Measurements from ENCODE around the gene COA1.
A peak's percentile ranks its signal among the peaks of the same experiment; 100 is the strongest.
"Not testable (repeated sequence)": the region's sequence is repeated elsewhere in the genome, so short reads cannot be mapped to it uniquely, and the experiment has no call there.

The COA1 gene

GRCh38 chr7:43689115-43689514 is 40.2 kb downstream of the COA1 start:
- DNase-seq (ENCODE audit: low read depth), result no peak

GRCh38 chr7:43687866-43688265 is 41.5 kb downstream of the COA1 start:
- DNase-seq (ENCODE audit: low read depth), result not testable (repeated sequence)

- DNase-seq (ENCODE audit: low read depth), result no peak
These were observed 42.3 kb downstream of the COA1 start for GRCh38 chr7:43686991-43687390.

- no peak for DNase-seq (ENCODE audit: low read depth)
These were observed 48.6 kb downstream of the COA1 start for GRCh38 chr7:43680736-43681135.

- no peak for DNase-seq (ENCODE audit: low read depth)
These were observed 49.9 kb downstream of the COA1 start for GRCh38 chr7:43679210-43680068.

GRCh38 chr7:43678315-43678714 is 51.0 kb downstream of the COA1 start:
- no peak for DNase-seq (ENCODE audit: low read depth)

- DNase-seq (ENCODE audit: low read depth), result no peak
These were observed 51.5 kb downstream of the COA1 start for GRCh38 chr7:43677864-43678263.

GRCh38 chr7:43674559-43675436 is 54.5 kb downstream of the COA1 start:
- no peak for DNase-seq (ENCODE audit: low read depth)

- not testable (repeated sequence) for DNase-seq (ENCODE audit: low read depth)
These were observed 55.9 kb downstream of the COA1 start for GRCh38 chr7:43673243-43673976.

GRCh38 chr7:43671521-43671920 is 57.8 kb downstream of the COA1 start:
- DNase-seq (ENCODE audit: low read depth), result no peak

GRCh38 chr7:43669286-43670081 is 59.8 kb downstream of the COA1 start:
- peak; percentile 65 for DNase-seq (ENCODE audit: low read depth)

GRCh38 chr7:43668035-43668434 is 61.3 kb downstream of the COA1 start:
- DNase-seq (ENCODE audit: low read depth), result no peak

- DNase-seq (ENCODE audit: low read depth), result no peak
These were observed 62.4 kb downstream of the COA1 start for GRCh38 chr7:43666938-43667337.

- no peak for DNase-seq (ENCODE audit: low read depth)
These were observed 64.6 kb downstream of the COA1 start for GRCh38 chr7:43664681-43665080.

GRCh38 chr7:43660141-43660540 is 69.2 kb downstream of the COA1 start:
- no peak for DNase-seq (ENCODE audit: low read depth)

GRCh38 chr7:43659549-43659896 is 69.8 kb downstream of the COA1 start:
- DNase-seq (ENCODE audit: low read depth), result no peak

- DNase-seq (ENCODE audit: low read depth), result no peak
These were observed 70.4 kb downstream of the COA1 start for GRCh38 chr7:43658718-43659548.

GRCh38 chr7:43656997-43657396 is 72.3 kb downstream of the COA1 start:
- no peak for DNase-seq (ENCODE audit: low read depth)

- DNase-seq (ENCODE audit: low read depth), result no peak
These were observed 73.7 kb downstream of the COA1 start for GRCh38 chr7:43655584-43655983.

GRCh38 chr7:43653891-43654504 is 75.3 kb downstream of the COA1 start:
- no peak for DNase-seq (ENCODE audit: low read depth)
